Neutrophil (primary cell): ENCODE measurements around the gene SHC1.

Source experiments
- H3K27ac ChIP-seq: fragments of 200-600 bp; sonication (generic); 2 replicates; pipeline ENCODE4 v1.5.1; 2016; ENCODE audit warnings: mild to moderate bottlenecking, moderate library complexity
- H3K27me3 ChIP-seq: fragments of 200-600 bp; sonication (generic); 2 replicates; pipeline ENCODE4 v1.6.0; 2016; ENCODE audit warnings: mild to moderate bottlenecking
- H3K36me3 ChIP-seq: fragments of 200-600 bp; sonication (generic); 2 replicates; pipeline ENCODE4 v1.5.1; 2017
- H3K4me1 ChIP-seq, 2 experiments: fragments of 200-600 bp in 1 of 2; sonication (generic) in 1 of 2; 1 replicate in 1 of 2; 2 replicates in 1 of 2; pipeline versions ENCODE4 v1.5.1 to v1.6.1; 2013 to 2016; ENCODE audit warnings: low read depth in 1 of 2, low read length in 1 of 2, mild to moderate bottlenecking in 1 of 2, moderate library complexity in 1 of 2; ENCODE audit not compliant: control insufficient read depth in 1 of 2, insufficient read depth in 1 of 2
- H3K4me3 ChIP-seq, 2 experiments: fragments of 200-600 bp in 1 of 2; sonication (generic) in 1 of 2; 1 replicate in 1 of 2; 2 replicates in 1 of 2; pipeline ENCODE4 v1.5.1; 2013 to 2016; ENCODE audit warnings: low read depth in 1 of 2, low read length in 1 of 2, mild to moderate bottlenecking in 1 of 2, moderate library complexity in 1 of 2
- H3K9me3 ChIP-seq: fragments of 200-600 bp; sonication (generic); 2 replicates; pipeline ENCODE4 v1.5.1; 2016
- CTCF ChIP-seq: fragments of 200-600 bp; sonication (generic); IDR thresholded peaks from 2 replicates; pipeline ENCODE4 v1.5.1; 2016; ENCODE audit warnings: antibody characterized with exemption

Gene SHC1

GRCh38 chr1:155010211-155010918 lies 39.8 kb upstream of the SHC1 start:
- peak overlapping the region; percentile 85 to 95 for H3K4me3 ChIP-seq
- TF ChIP-seq CTCF: no peak
- H3K36me3 ChIP-seq: peaks cover 42% of the 10 kb centered on the region
- peaks cover 90 to 98% of the 10 kb centered on the region in 2 experiments for H3K4me1 ChIP-seq
- H3K27me3 ChIP-seq: no peaks in the 10 kb centered on the region
- peak overlapping the region; percentile 97 for H3K27ac ChIP-seq
- H3K9me3 ChIP-seq: no peaks in the 10 kb centered on the region

- H3K27ac ChIP-seq: peak overlapping the region; percentile 97
- H3K36me3 ChIP-seq: peaks cover 36% of the 10 kb centered on the region
- peaks cover 95 to 100% of the 10 kb centered on the region in 2 experiments for H3K4me1 ChIP-seq
- peak overlapping the region; percentile 85 to 95 for H3K4me3 ChIP-seq
- no peaks in the 10 kb centered on the region for H3K9me3 ChIP-seq
- no peak for TF ChIP-seq CTCF
- H3K27me3 ChIP-seq: no peaks in the 10 kb centered on the region
Observed at GRCh38 chr1:155009742-155010141, 39.2 kb upstream of the SHC1 start.

GRCh38 chr1:155009221-155009711 lies 38.7 kb upstream of the SHC1 start:
- Histone ChIP-seq H3K9me3 (no peaks in the 10 kb centered on the region), H3K4me3 (peak overlapping the region; percentile 85 to 95), H3K27me3 (no peaks in the 10 kb centered on the region), H3K4me1 (peaks cover 97 to 100% of the 10 kb centered on the region in 2 experiments), H3K36me3 (peaks cover 31% of the 10 kb centered on the region), H3K27ac (peak overlapping the region; percentile 97)
- no peak for TF ChIP-seq CTCF

- TF ChIP-seq CTCF: peak; percentile 20
- Histone ChIP-seq H3K9me3 (no peaks in the 10 kb centered on the region), H3K4me1 (peaks cover 90 to 97% of the 10 kb centered on the region in 2 experiments), H3K27ac (peak overlapping the region; percentile 97), H3K27me3 (no peaks in the 10 kb centered on the region), H3K36me3 (peaks cover 21% of the 10 kb centered on the region), H3K4me3 (peak overlapping the region; percentile 85 to 95)
Observed at GRCh38 chr1:155008015-155008941, 37.7 kb upstream of the SHC1 start.

- peak overlapping the region; percentile 97 for H3K27ac ChIP-seq
- no peak for TF ChIP-seq CTCF
- no peaks in the 10 kb centered on the region for H3K9me3 ChIP-seq
- H3K36me3 ChIP-seq: peaks cover 16% of the 10 kb centered on the region
- no peaks in the 10 kb centered on the region for H3K27me3 ChIP-seq
- peaks cover 81 to 87% of the 10 kb centered on the region in 2 experiments for H3K4me1 ChIP-seq
- peak overlapping the region; percentile 85 to 95 for H3K4me3 ChIP-seq
Observed at GRCh38 chr1:155007251-155007828, 36.8 kb upstream of the SHC1 start.
